Panc1 (cell line): Measurements from ENCODE around the gene RTCA.

Source experiments
- CTCF ChIP-seq: fragments of 450-650 bp; IDR thresholded peaks from 2 replicates; pipeline ENCODE4 v1.5.1; 2017; ENCODE audit warnings: mild to moderate bottlenecking
- POLR2AphosphoS5 ChIP-seq: IDR thresholded peaks from 2 replicates; pipeline ENCODE4 v1.6.1; 2012; ENCODE audit warnings: mild to moderate bottlenecking, low read depth, low read length, moderate library complexity
- SIN3A ChIP-seq: IDR thresholded peaks from 2 replicates; pipeline ENCODE4 v1.6.1; 2012; ENCODE audit warnings: low read depth, mild to moderate bottlenecking, low read length, moderate library complexity, borderline replicate concordance; ENCODE audit not compliant: insufficient read depth

- no peak for TF ChIP-seq CTCF
- TF ChIP-seq SIN3A: no peak
- TF ChIP-seq POLR2AphosphoS5: no peak
Measured at GRCh38 chr1:100306735-100307313, 40.8 kb downstream of the RTCA start.
